GM08714 (cell line): ENCODE measurements around the gene TCF21.
"Not testable (repeated sequence)": the region's sequence is repeated elsewhere in the genome, so short reads cannot be mapped to it uniquely, and the experiment has no call there.

Source experiments
- H3K4me3 ChIP-seq: fragments of 200-500 bp; sonication (Bioruptor generic); 2 replicates; pipeline ENCODE4 v1.5.1; 2014; ENCODE audit warnings: mild to moderate bottlenecking, low read length, inconsistent platforms
- ZNF274 ChIP-seq: IDR thresholded peaks from 2 replicates; pipeline ENCODE4 v1.6.1; 2012; ENCODE audit warnings: mild to moderate bottlenecking, low read depth, low read length

TCF21 gene

GRCh38 chr6:133888929-133889556, at the start of gene TCF21:
Gene TCF21 (plus strand): TSS chr6:133889113. CDS start chr6:133889398, 285 bp downstream.
- TF ChIP-seq ZNF274: no peak
- H3K4me3 ChIP-seq: no peak within 1 kb of the TSS

GRCh38 chr6:133841176-133841575, 47.7 kb upstream of the TCF21 start:
- no peak for TF ChIP-seq ZNF274

GRCh38 chr6:133843098-133843497, 45.8 kb upstream of the TCF21 start:
- no peak for TF ChIP-seq ZNF274
- no peak overlapping the region for H3K4me3 ChIP-seq

More at GRCh38 chr6:133841176-133841575, 47.7 kb upstream of the TCF21 start:
- no peak overlapping the region for H3K4me3 ChIP-seq

GRCh38 chr6:133844709-133845108, 44.2 kb upstream of the TCF21 start:
- H3K4me3 ChIP-seq: no peak overlapping the region
- no peak for TF ChIP-seq ZNF274

GRCh38 chr6:133854041-133854363, 34.9 kb upstream of the TCF21 start:
- TF ChIP-seq ZNF274: no peak
- H3K4me3 ChIP-seq: no peak overlapping the region

GRCh38 chr6:133854364-133855275, 34.3 kb upstream of the TCF21 start:
- H3K4me3 ChIP-seq: no peak overlapping the region
- no peak for TF ChIP-seq ZNF274

- no peak for TF ChIP-seq ZNF274
- H3K4me3 ChIP-seq: no peak overlapping the region
These were observed 33.5 kb upstream of the TCF21 start for GRCh38 chr6:133855276-133855990.

GRCh38 chr6:133855991-133856370, 32.9 kb upstream of the TCF21 start:
- TF ChIP-seq ZNF274: no peak
- H3K4me3 ChIP-seq: no peak overlapping the region

GRCh38 chr6:133856911-133857310, 32.0 kb upstream of the TCF21 start:
- TF ChIP-seq ZNF274: no peak
- H3K4me3 ChIP-seq: no peak overlapping the region

- H3K4me3 ChIP-seq: no peak overlapping the region
- TF ChIP-seq ZNF274: no peak
These were observed 31.2 kb upstream of the TCF21 start for GRCh38 chr6:133857696-133858095.

- H3K4me3 ChIP-seq: not testable (repeated sequence)
These were observed 27.6 kb upstream of the TCF21 start for GRCh38 chr6:133861337-133861736.

- no peak overlapping the region for H3K4me3 ChIP-seq
- TF ChIP-seq ZNF274: no peak
These were observed 25.7 kb upstream of the TCF21 start for GRCh38 chr6:133863228-133863627.

- TF ChIP-seq ZNF274: no peak
- H3K4me3 ChIP-seq: no peak overlapping the region
These were observed 23.2 kb upstream of the TCF21 start for GRCh38 chr6:133865680-133866079.

GRCh38 chr6:133871131-133871530, 17.8 kb upstream of the TCF21 start:
- no peak for TF ChIP-seq ZNF274
- no peak overlapping the region for H3K4me3 ChIP-seq

- no peak for TF ChIP-seq ZNF274
- H3K4me3 ChIP-seq: no peak overlapping the region
These were observed 15.4 kb upstream of the TCF21 start for GRCh38 chr6:133873538-133873937.
